IMR-90 (cell line): Measurements from ENCODE around the gene AP2A1. TPM values are rescaled to one million over a fixed set of nuclear protein-coding genes. Genes with fewer than 3 reads are reported as not detected.
A peak's percentile ranks its signal among the peaks of the same experiment; 100 is the strongest.

Experiments used
- ATAC-seq: fragments of 200-7000 bp; cut with Tn5 transposase; 2 replicates; pipeline ENCODE4 v1.9.1; 2020; ENCODE audit warnings: low read depth, mild to moderate bottlenecking, moderate library complexity
- BruUV-seq: library from RNA; stranded (reverse); fragments of 400-500 nt; replicated peaks from 2 replicates; lab custom pipeline; 2021; lab: Mats Ljungman, UMichigan
- CTCF ChIA-PET: fragments of 300-600 bp; formaldehyde crosslinking; extraction: SDS; loops from one replicate; lab custom pipeline; 2021; ENCODE audit warnings: antibody characterized with exemption; lab: Yijun Ruan, JAX
- POLR2A ChIA-PET: fragments of 300-600 bp; sonication (Branson Sonifier 250); formaldehyde crosslinking; loops from one replicate; lab custom pipeline; 2022; ENCODE audit warnings: antibody characterized with exemption; ENCODE audit not compliant: unreplicated experiment; lab: Charles Lee
- DNase-seq: peaks from one replicate; pipeline ENCODE4 v3.0.0; 2013
- H2AFZ ChIP-seq: replicated peaks from 2 replicates; pipeline ENCODE3; 2013; ENCODE audit warnings: low read length, mild to moderate bottlenecking; ENCODE audit not compliant: poor library complexity
- H2AK5ac ChIP-seq: 2 replicates; pipeline ENCODE4 v1.6.1; 2013; ENCODE audit warnings: low read depth, low read length, inconsistent platforms
- H2AK9ac ChIP-seq: replicated peaks from 2 replicates; pipeline ENCODE3; 2013; ENCODE audit warnings: mild to moderate bottlenecking, low read depth, low read length, moderate library complexity; ENCODE audit not compliant: poor library complexity
- H2BK120ac ChIP-seq: 2 replicates; pipeline ENCODE4 v1.6.1; 2013; ENCODE audit warnings: low read depth, low read length, inconsistent platforms
- H2BK15ac ChIP-seq: 3 replicates; pipeline ENCODE4 v1.6.1; 2013; ENCODE audit warnings: low read depth, low read length, inconsistent platforms
- H2BK20ac ChIP-seq: 2 replicates; pipeline ENCODE4 v1.6.1; 2013; ENCODE audit warnings: low read depth, mild to moderate bottlenecking, inconsistent platforms, low read length, moderate library complexity
- H2BK5ac ChIP-seq: 2 replicates; pipeline ENCODE4 v1.6.1; 2013; ENCODE audit warnings: mild to moderate bottlenecking, low read depth, low read length, inconsistent platforms; ENCODE audit not compliant: poor library complexity, severe bottlenecking
- H3K14ac ChIP-seq: replicated peaks from 2 replicates; pipeline ENCODE4 v1.6.1; 2013; ENCODE audit warnings: low read depth, low read length, inconsistent platforms
- H3K18ac ChIP-seq: 2 replicates; pipeline ENCODE4 v1.6.1; 2013; ENCODE audit warnings: low read depth, low read length, control low read depth
- H3K23ac ChIP-seq: 2 replicates; pipeline ENCODE4 v1.6.1; 2013; ENCODE audit warnings: low read depth, low read length, inconsistent platforms
- H3K27ac ChIP-seq: 2 replicates; pipeline ENCODE4 v1.5.1; 2013; ENCODE audit warnings: mild to moderate bottlenecking, control low read depth, low read length; ENCODE audit not compliant: insufficient read depth
- H3K27me3 ChIP-seq: 2 replicates; pipeline ENCODE4 v1.6.1; 2013; ENCODE audit warnings: low read length; ENCODE audit not compliant: control insufficient read depth, insufficient read depth
- H3K36me3 ChIP-seq: 2 replicates; pipeline ENCODE4 v1.6.1; 2013; ENCODE audit warnings: low read length, mixed read lengths; ENCODE audit not compliant: control insufficient read depth, insufficient read depth
- H3K4ac ChIP-seq: 2 replicates; pipeline ENCODE4 v1.6.1; 2013; ENCODE audit warnings: low read depth, low read length, inconsistent platforms
- H3K4me1 ChIP-seq: 2 replicates; pipeline ENCODE4 v1.6.1; 2013; ENCODE audit warnings: low read length, mixed read lengths; ENCODE audit not compliant: control insufficient read depth, insufficient read depth
- H3K4me2 ChIP-seq: 2 replicates; pipeline ENCODE4 v1.6.1; 2013; ENCODE audit warnings: low read depth, mild to moderate bottlenecking, control low read depth, low read length, moderate library complexity
- H3K4me3 ChIP-seq: 2 replicates; pipeline ENCODE4 v1.5.1; 2013; ENCODE audit warnings: low read depth, mild to moderate bottlenecking, control low read depth, low read length, moderate library complexity; ENCODE audit not compliant: insufficient read depth
- H3K56ac ChIP-seq: 2 replicates; pipeline ENCODE4 v1.6.1; 2013; ENCODE audit warnings: low read length, inconsistent platforms; ENCODE audit not compliant: insufficient read depth; ENCODE audit errors: extremely low read depth
- H3K79me1 ChIP-seq, 2 experiments: 2 replicates each; pipeline ENCODE4 v1.6.1; 2013; ENCODE audit warnings: low read length in 2 of 2, inconsistent platforms in 1 of 2, low read depth in 1 of 2
- H3K9ac ChIP-seq: 2 replicates; pipeline ENCODE4 v1.6.1; 2013; ENCODE audit warnings: low read depth, low read length, control low read depth
- H3K9me1 ChIP-seq: 2 replicates; pipeline ENCODE4 v1.6.1; 2013; ENCODE audit warnings: low read length, inconsistent platforms; ENCODE audit not compliant: insufficient read depth
- H3K9me3 ChIP-seq: 2 replicates; pipeline ENCODE4 v1.6.1; 2013; ENCODE audit warnings: low read length; ENCODE audit not compliant: control insufficient read depth, insufficient read depth
- H4K20me1 ChIP-seq: 2 replicates; pipeline ENCODE4 v1.6.1; 2013; ENCODE audit warnings: low read length, inconsistent platforms; ENCODE audit not compliant: insufficient read depth
- H4K5ac ChIP-seq: 2 replicates; pipeline ENCODE4 v1.6.1; 2013; ENCODE audit warnings: mild to moderate bottlenecking, low read depth, low read length, control low read depth
- H4K8ac ChIP-seq, 2 experiments: 2 replicates each; pipeline ENCODE4 v1.6.1; 2013; ENCODE audit warnings: low read depth in 2 of 2, low read length in 2 of 2, control low read depth in 1 of 2, inconsistent platforms in 1 of 2
- H4K91ac ChIP-seq: 2 replicates; pipeline ENCODE4 v1.6.1; 2013; ENCODE audit warnings: low read depth, low read length, inconsistent platforms; ENCODE audit not compliant: insufficient read depth
- BHLHE40 ChIP-seq: fragments of 150-350 bp; IDR thresholded peaks from 2 replicates; pipeline ENCODE4 v1.6.1; 2016; ENCODE audit warnings: mild to moderate bottlenecking, low read depth, low read length
- CEBPB ChIP-seq: IDR thresholded peaks from 2 replicates; pipeline ENCODE4 v1.6.1; 2012; ENCODE audit warnings: low read depth, low read length, improper control_type of control experiment
- MAFK ChIP-seq: IDR thresholded peaks from 2 replicates; pipeline ENCODE4 v1.6.1; 2012; ENCODE audit warnings: low read depth, low read length, improper control_type of control experiment
- POLR2A ChIP-seq: IDR thresholded peaks from 2 replicates; pipeline ENCODE4 v1.6.1; 2012; ENCODE audit warnings: mild to moderate bottlenecking, low read depth, low read length
- RAD21 ChIP-seq: IDR thresholded peaks from 2 replicates; pipeline ENCODE4 v1.6.1; 2012; ENCODE audit warnings: low read length, improper control_type of control experiment
- WGBS, 2 experiments: methylation state at CpG; one replicate each; pipeline versions ENCODE4 v1.1.5 to v1.1.7; 2013; ENCODE audit warnings: missing lambda C conversion rate in 2 of 2; ENCODE audit not compliant: insufficient read length in 1 of 2; ENCODE audit errors: extremely low coverage in 2 of 2; 5-methylcytosine and 5-hydroxymethylcytosine counted together
- dilution Hi-C: fragments of 300-500 bp; cut with HindIII; formaldehyde crosslinking; loops from one replicate; pipeline ENCODE4 v1.14.3; 2018; ENCODE audit warnings: low sequenced_read_pairs; ENCODE audit not compliant: unreplicated experiment
- in situ Hi-C: fragments of 300-500 bp; cut with MboI; formaldehyde crosslinking; loops from 3 replicates; pipeline ENCODE4 v1.14.3; 2019; ENCODE audit warnings: low sequenced_read_pairs, inconsistent platforms, mixed read lengths
- intact Hi-C: fragments of 100-400 bp; cut with micrococcal nuclease; formaldehyde crosslinking; loops from 2 replicates; pipeline ENCODE4 v1.10.0; 2022
- polyA plus RNA-seq, 3 experiments: library from polyadenylated mRNA; depleted of rRNA; stranded (reverse); fragments of >200 nt; gene quantifications; 2 replicates each; pipeline ENCODE4 v1.2.3, GENCODE V29; 2012; ENCODE audit warnings: low replicate concordance in 1 of 3
- total RNA-seq: library from RNA; depleted of rRNA; stranded (reverse); fragments of >200 nt; gene quantifications from 2 replicates; pipeline ENCODE4 v1.2.3, GENCODE V29; 2012
- TF ChIP-seq, protein P1 (sequence below): fragments of 150-350 bp; IDR thresholded peaks from 2 replicates; pipeline ENCODE4 v1.6.1; 2017; ENCODE audit warnings: mild to moderate bottlenecking, antibody characterized with exemption, low read length, low read depth

AP2A1 gene
- total and polyA plus RNA-seq, 2 of the 4 experiments (the other 2 are of a cell fraction): 40.7 to 122 TPM

DNA sequence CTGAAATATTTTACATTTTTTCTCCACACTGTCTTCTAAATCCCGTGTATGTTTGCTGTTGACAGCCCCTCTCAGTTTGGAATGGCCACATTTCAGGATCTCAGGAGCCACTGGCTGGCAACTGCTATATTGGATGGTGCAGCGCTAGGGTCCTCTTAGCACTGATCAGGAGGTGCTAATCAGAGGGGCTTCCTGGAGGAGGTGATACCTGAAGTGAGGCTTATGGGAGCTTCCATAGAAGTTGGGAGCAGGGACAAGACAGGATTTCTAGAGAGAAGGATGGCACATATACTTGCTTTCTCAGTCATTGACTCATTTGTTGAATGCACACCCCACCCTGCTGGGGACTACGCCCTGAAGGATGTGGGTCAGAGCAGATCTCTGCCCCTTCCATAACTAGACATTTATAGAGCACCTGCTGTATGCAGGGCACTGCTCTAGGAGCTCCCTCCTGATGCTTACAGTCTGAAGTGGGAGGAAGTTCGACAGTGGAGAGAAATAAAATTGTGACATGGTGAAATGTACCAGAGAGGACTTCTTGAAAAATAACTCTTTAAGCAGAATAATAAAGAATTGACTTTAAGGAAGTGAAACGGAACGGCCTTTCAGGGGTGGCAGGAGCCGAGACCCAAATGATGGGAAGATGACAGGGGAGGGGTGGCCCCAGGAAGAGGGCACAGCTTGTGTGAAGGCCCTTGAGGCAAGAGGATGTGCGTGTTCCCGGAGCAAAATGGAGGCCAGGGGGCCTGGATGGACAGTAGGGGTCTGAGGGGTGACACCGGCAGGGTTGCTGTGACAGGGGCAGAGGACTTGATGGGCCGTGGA is 13.1 kb downstream of the AP2A1 start:
- Histone ChIP-seq H4K8ac (no peak overlapping the region), H2BK120ac (no peak overlapping the region), H3K4me1 (no peaks in the 10 kb centered on the region), H4K5ac (no peak overlapping the region), H2BK5ac (no peak overlapping the region), H3K4me2 (no peak overlapping the region), H3K23ac (no peak overlapping the region), H4K91ac (no peak overlapping the region), H3K27me3 (no peaks in the 10 kb centered on the region), H3K9ac (no peak overlapping the region), H3K9me3 (no peaks in the 10 kb centered on the region), H3K9me1 (peaks cover 4% of the 10 kb centered on the region; the same call in 1 of the 2 replicates), H2AK9ac (peak overlapping the region; percentile 55), H3K18ac (no peak overlapping the region), H3K79me1 (peaks cover 34 to 67% of the 10 kb centered on the region in 2 experiments), H2BK15ac (no peak overlapping the region), H2AK5ac (no peak overlapping the region; the same call in 1 of the 2 replicates), H2BK20ac (no peak overlapping the region), H3K56ac (no peak overlapping the region), H3K27ac (no peak overlapping the region), H3K4ac (no peak overlapping the region), H3K36me3 (peaks cover 37% of the 10 kb centered on the region), H3K4me3 (no peak overlapping the region), H2AFZ (no peak overlapping the region), H4K20me1 (peaks cover 30% of the 10 kb centered on the region), H3K14ac (no peak overlapping the region)
- no peak for ATAC-seq
- WGBS, 2 experiments: 96% methylated on average over 3 of the region's 11 CpGs; no CpG with 5 or more reads in 1 of the 2 experiments
- intact Hi-C loops (no loop called here), dilution Hi-C loops (no loop called here), in situ Hi-C loops (no loop called here)
- TF ChIP-seq MAFK (no peak), RAD21 (no peak), POLR2A (no peak), BHLHE40 (no peak), CEBPB (no peak)
- TF ChIP-seq, protein P1, sequence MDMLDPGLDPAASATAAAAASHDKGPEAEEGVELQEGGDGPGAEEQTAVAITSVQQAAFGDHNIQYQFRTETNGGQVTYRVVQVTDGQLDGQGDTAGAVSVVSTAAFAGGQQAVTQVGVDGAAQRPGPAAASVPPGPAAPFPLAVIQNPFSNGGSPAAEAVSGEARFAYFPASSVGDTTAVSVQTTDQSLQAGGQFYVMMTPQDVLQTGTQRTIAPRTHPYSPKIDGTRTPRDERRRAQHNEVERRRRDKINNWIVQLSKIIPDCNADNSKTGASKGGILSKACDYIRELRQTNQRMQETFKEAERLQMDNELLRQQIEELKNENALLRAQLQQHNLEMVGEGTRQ: no peak
- DNase-seq: no peak
- BruUV-seq: no TSS peak
- POLR2A ChIA-PET: no interaction called here
- CTCF ChIA-PET: interaction anchor here (0.6 kb wide), 1 partner anchor 46 kb away, joined by 6 read pairs; no protein-coding TSS in a partner anchor
